Measurements from ENCODE around the gene WDFY3. TPM values are rescaled to one million over a fixed set of nuclear protein-coding genes. Genes with fewer than 3 reads are reported as not detected.

The WDFY3 gene
- polyA plus RNA-seq, 1 of the 3 experiments (the other 2 are of a cell fraction), result 13.8 TPM

DNA sequence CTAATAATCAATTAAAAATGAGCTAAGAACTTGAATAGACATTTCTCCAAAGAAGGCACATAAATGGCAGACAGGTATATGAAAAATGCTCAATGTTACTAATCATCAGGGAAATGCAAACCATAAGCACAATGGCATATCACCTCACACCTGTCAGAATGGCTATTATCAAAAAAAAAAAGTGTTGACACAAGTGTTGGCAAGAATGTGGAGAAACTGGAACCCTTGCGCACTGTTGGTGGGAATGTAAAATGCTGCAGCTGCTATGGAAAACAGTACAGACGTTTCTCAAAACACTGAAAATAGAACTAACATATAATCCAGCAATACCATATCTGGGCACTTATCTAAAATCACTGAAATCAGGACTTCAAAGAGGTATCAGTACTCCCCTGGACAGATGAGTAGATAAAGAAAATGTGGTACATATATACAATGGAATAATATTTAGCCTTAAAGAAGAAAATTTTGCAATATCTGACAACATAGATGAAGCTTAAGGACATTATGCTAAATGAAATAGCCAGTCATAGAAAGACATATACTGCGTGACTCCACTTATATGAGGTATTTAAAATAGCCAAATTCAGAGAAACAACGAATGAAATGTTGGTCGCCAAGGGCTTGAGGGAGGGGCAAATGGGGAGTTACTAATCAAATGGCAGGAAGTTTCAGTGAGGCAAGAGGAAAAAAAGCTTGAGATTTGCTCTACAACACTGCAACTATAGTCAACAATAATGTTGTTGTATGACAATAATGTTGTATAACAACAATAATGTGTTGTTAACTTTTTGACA, 175.5 kb downstream of the WDFY3 start:
- DNase-seq, result no peak
- H4K20me1 ChIP-seq (ENCODE audit: insufficient read depth), result no peaks in the 10 kb centered on the region; the same call in 1 of the 2 replicates
- TF ChIP-seq GABPA (IDR thresholded peaks at IDR 0.05; ENCODE audit: low read depth) (no peak), FOXJ3 (CRISPR knock-in tag; IDR thresholded peaks at IDR 0.05) (no peak), JUND (IDR thresholded peaks at IDR 0.05) (no peak), RXRA (IDR thresholded peaks at IDR 0.05; ENCODE audit: borderline replicate concordance, low read depth) (no peak), IRF3 (IDR thresholded peaks at IDR 0.05; ENCODE audit: low read depth, low read length) (no peak), FOXM1 (IDR thresholded peaks at IDR 0.05; ENCODE audit: low read depth) (no peak), NFIC (IDR thresholded peaks at IDR 0.05; ENCODE audit: borderline replicate concordance) (no peak), TAF1 (IDR thresholded peaks at IDR 0.05; ENCODE audit: borderline replicate concordance, low read depth, low read length) (no peak), POLR2AphosphoS5 (IDR thresholded peaks at IDR 0.05; ENCODE audit: low read depth, low read length) (no peak), FOSL2 (IDR thresholded peaks at IDR 0.05; ENCODE audit: borderline replicate concordance, low read depth) (no peak)
- peaks cover 18% of the 10 kb centered on the region for H3F3A ChIP-seq (replicated peaks; ENCODE audit: insufficient read depth)
- no peak overlapping the region for H3K4me2 ChIP-seq
- H2AFZ ChIP-seq (ENCODE audit: low read depth), result no peak overlapping the region
- ChIA-PET POLR2A (no interaction called here), CTCF (interaction anchor here (1.0 to 1.2 kb wide), 3 partner anchors 16 to 41 kb away, joined by 3 read pairs; no protein-coding TSS in a partner anchor)
- peaks cover 11 to 13% of the 10 kb centered on the region in 2 experiments for H3K4me1 ChIP-seq (ENCODE audit: control insufficient read depth in 1 of 2, insufficient read depth in 2 of 2, low read depth in 1 of 2, low read length in 1 of 2)
- no peak overlapping the region for H3K27ac ChIP-seq (ENCODE audit: low read depth in 2 of 2, low read length in 1 of 2)
- H3K27me3 ChIP-seq (ENCODE audit: insufficient read depth), result no peaks in the 10 kb centered on the region
- no peaks in the 10 kb centered on the region for H3K9me2 ChIP-seq
- no peak overlapping the region for H3K9ac ChIP-seq
- peaks cover 43 to 75% of the 10 kb centered on the region in 2 experiments for H3K36me3 ChIP-seq (replicated peaks in 1 of 2; ENCODE audit: control insufficient read depth in 1 of 2, insufficient read depth in 2 of 2, low read length in 1 of 2)
- WGBS (ENCODE audit: low lambda C conversion rate), result 98% methylated on average over 5 of the region's 5 CpGs
- H3K4me3 ChIP-seq (ENCODE audit: low read depth in 2 of 2, low read length in 1 of 2), result no peak overlapping the region
- H3K79me2 ChIP-seq (ENCODE audit: insufficient read depth), result no peaks in the 10 kb centered on the region
- H3K9me3 ChIP-seq, result no peaks in the 10 kb centered on the region

DNA sequence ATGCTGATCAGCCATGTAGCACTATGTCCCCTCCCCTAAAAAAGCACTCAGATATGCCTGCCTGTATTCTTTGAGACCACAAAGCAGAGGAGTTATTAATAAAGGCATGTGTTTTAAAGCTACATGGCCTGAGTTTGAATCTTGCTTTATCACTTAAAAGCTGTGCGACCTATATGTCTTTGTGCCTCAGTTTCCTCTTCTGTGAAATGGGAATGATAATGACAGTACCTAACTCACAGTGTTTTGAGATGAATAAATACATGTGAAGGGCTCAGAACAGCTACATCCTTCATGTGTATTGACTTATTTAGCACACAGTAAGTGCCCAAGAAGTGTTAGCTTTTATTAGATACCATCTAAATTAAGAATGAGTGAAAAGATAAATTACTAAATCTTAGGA, 180.0 kb downstream of the WDFY3 start:
- Histone ChIP-seq H3K27me3 (ENCODE audit: insufficient read depth) (no peaks in the 10 kb centered on the region), H4K20me1 (ENCODE audit: insufficient read depth) (no peaks in the 10 kb centered on the region), H3K9ac (no peak overlapping the region), H3K9me3 (no peaks in the 10 kb centered on the region), H3F3A (replicated peaks; ENCODE audit: insufficient read depth) (no peaks in the 10 kb centered on the region), H3K4me1 (ENCODE audit: control insufficient read depth in 1 of 2, insufficient read depth in 2 of 2, low read depth in 1 of 2, low read length in 1 of 2) (no peaks in the 10 kb centered on the region; a peak in 1 of 4 replicates), H3K79me2 (ENCODE audit: insufficient read depth) (no peaks in the 10 kb centered on the region), H2AFZ (ENCODE audit: low read depth) (no peak overlapping the region), H3K27ac (ENCODE audit: low read depth in 2 of 2, low read length in 1 of 2) (no peak overlapping the region), H3K4me2 (no peak overlapping the region), H3K4me3 (ENCODE audit: low read depth in 2 of 2, low read length in 1 of 2) (no peak overlapping the region), H3K36me3 (replicated peaks in 1 of 2; ENCODE audit: control insufficient read depth in 1 of 2, insufficient read depth in 2 of 2, low read length in 1 of 2) (peaks cover 58 to 85% of the 10 kb centered on the region in 2 experiments), H3K9me2 (no peaks in the 10 kb centered on the region)
- DNase-seq, result no peak
- TF ChIP-seq MXI1 (IDR thresholded peaks at IDR 0.05; ENCODE audit: low read depth, low read length), result no peak
- TF ChIP-seq RXRA (IDR thresholded peaks at IDR 0.05; ENCODE audit: borderline replicate concordance, low read depth), result no peak
- TF ChIP-seq EZH2phosphoT487 (IDR thresholded peaks at IDR 0.05; ENCODE audit: borderline replicate concordance, low read depth), result no peak
- no peak for TF ChIP-seq SMC3 (IDR thresholded peaks at IDR 0.05; ENCODE audit: low read depth, low read length)
- TF ChIP-seq FOXM1 (IDR thresholded peaks at IDR 0.05; ENCODE audit: low read depth), result no peak
- TF ChIP-seq, protein P1, sequence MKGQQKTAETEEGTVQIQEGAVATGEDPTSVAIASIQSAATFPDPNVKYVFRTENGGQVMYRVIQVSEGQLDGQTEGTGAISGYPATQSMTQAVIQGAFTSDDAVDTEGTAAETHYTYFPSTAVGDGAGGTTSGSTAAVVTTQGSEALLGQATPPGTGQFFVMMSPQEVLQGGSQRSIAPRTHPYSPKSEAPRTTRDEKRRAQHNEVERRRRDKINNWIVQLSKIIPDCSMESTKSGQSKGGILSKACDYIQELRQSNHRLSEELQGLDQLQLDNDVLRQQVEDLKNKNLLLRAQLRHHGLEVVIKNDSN (IDR thresholded peaks at IDR 0.05; ENCODE audit: borderline replicate concordance, low read depth), result no peak
- TF ChIP-seq, protein P2, sequence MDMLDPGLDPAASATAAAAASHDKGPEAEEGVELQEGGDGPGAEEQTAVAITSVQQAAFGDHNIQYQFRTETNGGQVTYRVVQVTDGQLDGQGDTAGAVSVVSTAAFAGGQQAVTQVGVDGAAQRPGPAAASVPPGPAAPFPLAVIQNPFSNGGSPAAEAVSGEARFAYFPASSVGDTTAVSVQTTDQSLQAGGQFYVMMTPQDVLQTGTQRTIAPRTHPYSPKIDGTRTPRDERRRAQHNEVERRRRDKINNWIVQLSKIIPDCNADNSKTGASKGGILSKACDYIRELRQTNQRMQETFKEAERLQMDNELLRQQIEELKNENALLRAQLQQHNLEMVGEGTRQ (IDR thresholded peaks at IDR 0.05; ENCODE audit: borderline replicate concordance, low read depth, low read length), result no peak
- TF ChIP-seq TAF1 (IDR thresholded peaks at IDR 0.05; ENCODE audit: borderline replicate concordance, low read depth, low read length), result no peak
- no peak for TF ChIP-seq TCF12 (IDR thresholded peaks at IDR 0.05)
- TF ChIP-seq JUND (IDR thresholded peaks at IDR 0.05), result no peak
- TF ChIP-seq RCOR1 (IDR thresholded peaks at IDR 0.05; ENCODE audit: low read length), result no peak
- no peak for TF ChIP-seq RFX5 (IDR thresholded peaks at IDR 0.05; ENCODE audit: low read length)
- TF ChIP-seq NRF1 (IDR thresholded peaks at IDR 0.05; ENCODE audit: low read depth, low read length), result no peak
- TF ChIP-seq RAD21 (IDR thresholded peaks at IDR 0.05; ENCODE audit: low read length), result no peak
- no peak for TF ChIP-seq ELF1 (IDR thresholded peaks at IDR 0.05)
- WGBS (ENCODE audit: low lambda C conversion rate), result 80% methylated on average over 1 of the region's 1 CpG
- CTCF ChIA-PET, result interaction anchor here (0.6 kb wide), 1 partner anchor 596 kb away, joined by 3 read pairs; no protein-coding TSS in a partner anchor
- POLR2A ChIA-PET, result no interaction called here

Measured in SK-N-SH (cell line).